Karpas-422 (cell line): ENCODE measurements around the gene SMIM28. TPM values are rescaled to one million over a fixed set of nuclear protein-coding genes. Genes with fewer than 3 reads are reported as not detected.

Experiments used
- small RNA-seq: library from RNA; depleted of rRNA; stranded (forward); fragments of <200 nt; gene quantifications from one replicate; pipeline ENCODE3, GENCODE V24; 2014
- total RNA-seq: library from RNA; depleted of rRNA; stranded (reverse); fragments of >200 nt; shearing (Covaris generic); gene quantifications from 2 replicates; pipeline ENCODE4 v1.2.3, GENCODE V29; 2014; ENCODE audit warnings: low replicate concordance; rRNA removed

The SMIM28 gene
- total RNA-seq, 1 experiment from 2014 or later, result not detected

Small RNA genes lying within 50 kb of the gene (small RNA-seq; reads per million reads assigned to genes)
- not detected for gene AL031003.1

Other genes with a start within 250 kb of the SMIM28 start
- gene ARFGEF3, start 216.0 kb upstream of the SMIM28 start, total RNA-seq, result 0.04 TPM in 1 of 2 replicates, not detected in the other
- not detected in 2 replicates for gene PBOV1, start 159.4 kb upstream of the SMIM28 start, total RNA-seq
- 41.9 and 49.9 TPM in 2 replicates for gene HEBP2, start 26.3 kb downstream of the SMIM28 start, total RNA-seq
- gene NHSL1, start 121.6 kb downstream of the SMIM28 start, total RNA-seq, result 2.6 and 3.8 TPM in 2 replicates